Measurements from ENCODE around the gene OSTM1.

Gene OSTM1, protein sequence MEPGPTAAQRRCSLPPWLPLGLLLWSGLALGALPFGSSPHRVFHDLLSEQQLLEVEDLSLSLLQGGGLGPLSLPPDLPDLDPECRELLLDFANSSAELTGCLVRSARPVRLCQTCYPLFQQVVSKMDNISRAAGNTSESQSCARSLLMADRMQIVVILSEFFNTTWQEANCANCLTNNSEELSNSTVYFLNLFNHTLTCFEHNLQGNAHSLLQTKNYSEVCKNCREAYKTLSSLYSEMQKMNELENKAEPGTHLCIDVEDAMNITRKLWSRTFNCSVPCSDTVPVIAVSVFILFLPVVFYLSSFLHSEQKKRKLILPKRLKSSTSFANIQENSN

DNA sequence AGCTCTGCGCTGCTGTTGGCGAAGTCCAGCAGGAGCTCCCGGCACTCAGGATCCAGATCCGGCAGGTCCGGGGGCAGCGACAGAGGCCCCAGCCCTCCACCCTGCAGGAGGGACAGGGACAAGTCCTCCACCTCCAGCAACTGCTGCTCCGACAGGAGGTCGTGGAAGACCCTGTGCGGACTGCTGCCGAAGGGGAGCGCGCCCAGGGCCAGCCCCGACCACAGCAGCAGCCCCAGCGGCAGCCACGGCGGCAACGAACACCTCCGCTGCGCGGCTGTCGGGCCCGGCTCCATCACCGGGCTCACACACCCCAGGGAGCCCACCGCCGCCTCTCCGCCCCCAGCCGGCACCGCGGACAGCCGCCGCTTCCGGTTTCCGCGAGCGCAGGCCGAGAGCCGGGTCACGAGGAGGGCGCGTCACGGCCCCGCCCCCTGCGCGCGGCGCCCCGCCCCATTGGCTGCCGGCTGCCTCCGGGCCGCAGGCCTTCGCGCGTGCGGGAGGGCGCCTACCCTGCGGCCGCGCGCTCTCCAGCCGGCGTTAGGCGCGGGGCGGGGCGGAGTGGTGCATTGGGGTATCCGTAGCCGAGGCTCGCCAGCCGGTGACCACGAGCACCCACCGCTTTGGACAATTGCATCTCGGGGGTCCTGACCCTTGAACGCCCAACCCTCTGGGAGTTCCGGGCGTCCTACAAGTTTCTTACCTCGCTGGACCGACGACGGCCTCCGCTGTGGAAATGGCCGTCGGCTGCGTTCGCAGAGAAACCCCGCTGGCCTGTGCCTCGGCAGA, at the start of gene OSTM1:
TSS of gene OSTM1 (minus strand) at position 383 of the 786 bp plus-strand sequence. CDS start at position 293, 90 bp downstream.
- DNase-seq = peak; percentile 85

DNA sequence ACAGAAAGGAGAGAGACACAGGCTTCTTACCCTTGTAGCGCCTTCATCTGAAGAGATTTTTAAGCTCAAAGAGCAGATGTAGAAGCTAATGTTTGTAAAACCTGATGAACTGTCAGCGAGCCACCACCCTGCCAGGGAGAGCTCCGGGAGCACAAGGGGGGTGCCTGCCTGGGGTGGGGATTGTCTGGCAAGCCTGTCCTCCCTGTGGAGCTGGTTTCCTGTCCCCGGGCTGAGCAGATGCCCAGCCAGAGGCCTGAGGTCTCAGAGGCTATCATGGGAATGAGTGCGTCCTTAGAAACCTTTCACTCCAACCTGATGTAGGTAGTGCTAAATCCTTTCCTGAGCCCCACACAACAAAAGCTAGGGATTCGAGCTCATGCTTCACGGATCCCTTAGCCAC, 49.4 kb upstream of the OSTM1 start:
- DNase-seq = no peak

DNA sequence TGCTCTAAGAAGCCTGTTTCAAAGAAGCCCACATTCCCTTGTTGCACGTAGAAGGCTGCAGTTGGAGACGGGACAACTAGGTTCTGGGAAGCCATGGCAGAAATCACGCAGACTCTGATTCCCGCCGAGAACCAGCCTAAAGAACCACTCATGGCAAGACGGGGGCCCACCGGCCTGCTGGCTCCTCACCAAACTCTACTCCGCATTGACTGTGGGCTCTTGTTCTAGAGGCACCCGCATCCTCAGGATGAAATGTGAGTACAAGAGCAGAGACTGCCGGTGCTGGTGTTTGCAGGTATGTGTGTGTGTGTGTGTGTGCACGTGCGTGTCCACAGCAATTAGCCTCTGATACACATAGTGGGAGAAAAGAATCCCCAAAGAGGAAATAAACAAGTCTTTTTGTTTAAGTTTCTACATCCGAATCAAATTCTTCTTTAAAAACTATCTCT, 49.0 kb upstream of the OSTM1 start:
- no peak for DNase-seq

DNA sequence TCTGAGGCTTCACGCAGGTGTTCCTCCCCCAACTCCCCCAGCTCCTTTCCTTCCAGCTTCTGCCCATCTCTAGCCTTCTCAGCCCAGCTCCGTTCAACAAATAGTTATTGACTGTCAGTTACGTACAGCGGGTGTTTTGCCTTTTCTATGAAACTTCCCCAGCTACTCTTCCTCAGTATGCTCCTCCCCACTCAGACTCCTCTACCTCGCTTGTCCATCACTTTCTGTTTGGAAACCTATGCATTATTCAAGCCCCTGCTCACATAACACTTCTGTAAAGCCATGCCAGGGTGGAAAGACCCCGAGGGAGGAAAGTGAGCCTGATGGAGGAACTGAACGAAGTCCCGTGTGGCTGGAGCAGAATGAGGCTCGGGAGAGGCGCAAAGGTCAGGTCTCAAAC, 47.1 kb upstream of the OSTM1 start:
- no peak for DNase-seq

DNA sequence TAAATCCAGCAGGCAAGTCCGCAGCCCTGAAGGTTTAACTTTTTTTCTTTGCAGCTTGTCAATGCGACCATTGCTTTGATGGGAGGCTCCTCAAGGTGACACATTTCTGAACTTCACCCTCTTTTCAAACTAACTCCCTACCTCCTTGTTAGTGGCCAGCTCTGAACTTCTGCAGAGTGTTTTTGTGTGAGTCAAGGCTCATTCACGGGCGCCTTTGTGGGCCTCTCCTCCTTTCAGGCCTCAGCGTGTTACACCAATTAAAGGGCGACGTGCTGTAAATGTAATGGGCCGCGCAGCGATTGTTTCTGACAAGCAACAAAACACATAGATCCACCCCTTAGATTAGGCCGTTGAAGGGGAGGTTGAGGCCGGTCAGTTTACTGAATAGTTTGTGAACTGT, 45.8 kb upstream of the OSTM1 start:
- no peak for DNase-seq

DNA sequence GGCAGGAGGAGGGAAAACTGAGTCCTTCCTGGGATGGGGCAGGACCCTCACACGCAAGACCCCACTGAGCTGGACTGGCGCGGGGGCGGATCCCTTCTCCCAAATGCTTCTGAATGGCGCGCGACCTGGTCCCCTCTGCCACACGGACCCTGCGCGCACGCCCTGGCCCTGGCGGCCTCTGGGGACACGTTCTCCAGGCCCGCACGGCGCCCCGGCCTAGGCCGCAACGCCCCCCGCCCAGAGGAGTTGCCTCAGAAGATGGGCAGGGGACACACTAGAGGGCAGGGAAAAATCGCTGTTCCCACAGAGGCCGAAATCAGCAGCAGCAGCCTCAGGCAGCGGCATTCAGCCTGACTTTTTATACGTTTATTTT, 45.2 kb upstream of the OSTM1 start:
- no peak for DNase-seq

DNA sequence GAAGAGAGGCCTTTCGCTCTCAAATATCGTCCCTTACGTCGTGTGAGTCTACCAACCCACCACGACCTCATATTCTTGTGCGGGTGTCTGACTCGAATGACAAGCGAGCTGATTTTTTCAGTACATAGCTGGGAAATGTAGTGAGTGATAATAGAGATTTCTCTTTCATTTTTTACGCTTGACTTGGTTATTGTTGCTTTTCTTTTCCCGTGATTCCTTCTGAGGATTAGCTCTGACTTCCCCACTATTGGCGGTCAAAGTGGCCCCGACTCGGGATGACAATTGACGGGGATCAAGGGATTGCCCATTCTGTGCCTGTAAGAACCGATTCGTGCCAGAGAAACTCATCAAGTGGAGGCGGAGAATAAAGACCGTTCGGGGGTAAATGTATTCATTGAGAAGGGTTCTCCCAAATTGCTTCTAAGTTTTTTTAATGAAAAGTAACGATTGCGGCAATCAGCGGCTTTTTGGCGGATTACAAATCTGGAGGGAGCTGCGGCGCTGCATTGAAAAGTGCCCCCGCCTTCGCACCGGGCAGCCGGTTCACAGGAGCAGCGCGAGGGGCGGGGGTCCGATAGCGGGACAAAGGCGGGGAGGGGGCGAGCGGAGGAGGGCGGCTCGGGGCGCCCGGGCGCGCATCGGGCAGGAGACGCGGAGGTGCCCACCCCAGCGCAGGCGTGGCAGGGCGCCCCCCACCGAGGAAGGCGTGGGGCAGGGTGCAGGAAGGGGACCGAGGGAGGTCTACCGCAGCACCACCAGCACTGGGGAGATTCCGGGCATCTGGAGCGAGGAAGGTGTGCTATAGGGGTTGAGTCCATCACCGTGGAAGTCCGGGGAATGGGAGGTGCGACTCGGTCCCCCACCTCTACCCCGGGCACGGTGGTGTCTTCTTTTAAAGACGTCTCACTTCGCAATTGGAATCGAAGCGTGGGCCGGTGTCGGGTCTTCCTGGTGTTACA, 44.5 kb upstream of the OSTM1 start:
- DNase-seq = no peak

DNA sequence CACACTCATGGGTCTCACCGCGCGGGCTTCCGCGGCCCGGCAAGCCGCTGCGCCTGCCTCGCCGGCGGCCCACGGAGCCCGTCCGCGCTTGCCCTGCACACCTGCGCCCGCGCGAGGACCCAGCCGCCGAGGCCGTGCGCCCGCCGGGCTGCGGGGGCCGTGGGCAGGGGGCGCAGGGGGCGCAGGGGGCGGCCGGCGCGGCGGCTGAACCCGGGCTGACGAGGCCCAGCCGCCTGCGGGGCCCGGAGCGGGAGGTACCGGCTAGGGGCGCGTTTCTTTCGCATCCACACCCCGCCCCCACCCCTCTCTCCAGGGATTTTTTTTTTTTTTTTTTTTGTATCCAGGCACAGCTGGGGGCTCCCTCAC, 43.8 kb upstream of the OSTM1 start:
- no peak for DNase-seq

DNA sequence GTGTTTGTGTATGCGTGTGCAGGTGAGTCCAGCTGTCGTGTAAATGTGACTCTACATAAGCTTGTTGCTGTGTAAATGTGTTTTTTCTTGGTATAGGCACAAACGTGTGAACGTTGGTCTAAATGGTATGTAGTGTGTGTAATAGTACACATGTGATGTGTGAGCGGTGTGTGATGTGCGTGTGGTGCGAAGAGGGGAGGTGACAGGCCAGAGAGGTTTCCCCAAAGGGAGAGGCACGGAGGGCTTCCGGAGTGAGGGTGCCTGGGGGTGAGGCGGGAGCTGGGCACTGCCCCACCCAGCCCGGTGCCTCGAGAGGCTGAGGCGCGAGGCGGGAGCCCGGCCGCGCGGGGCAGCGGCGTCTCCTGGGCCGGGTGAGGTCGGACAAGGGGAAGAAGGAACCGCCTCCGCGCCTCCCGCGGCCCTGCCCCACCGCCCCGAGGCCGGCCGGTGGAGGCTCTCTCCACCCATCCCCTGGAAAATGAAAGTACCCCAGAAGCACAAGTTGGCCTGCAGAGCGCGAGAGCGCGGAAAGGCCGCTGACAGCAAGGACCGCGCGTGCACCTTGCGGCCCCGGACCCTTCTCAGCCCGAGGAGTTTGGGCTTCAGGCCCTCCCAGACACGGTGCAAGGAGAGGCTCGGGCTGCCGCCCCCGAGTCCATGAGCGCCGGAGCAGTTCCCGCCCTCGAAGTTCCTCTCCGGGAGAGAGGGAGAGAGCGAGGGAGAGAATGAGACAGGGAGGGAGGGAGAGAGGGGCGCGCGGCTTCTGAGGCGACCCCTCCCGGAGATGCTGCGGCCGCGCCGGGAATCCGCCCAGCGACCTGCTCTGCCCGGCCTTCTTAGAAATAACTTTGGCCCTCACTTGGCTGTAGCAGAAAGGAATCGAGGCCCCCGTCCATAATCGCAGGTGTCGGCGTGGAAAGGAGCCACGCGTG, 43.2 kb upstream of the OSTM1 start:
- DNase-seq = peak; percentile 8

DNA sequence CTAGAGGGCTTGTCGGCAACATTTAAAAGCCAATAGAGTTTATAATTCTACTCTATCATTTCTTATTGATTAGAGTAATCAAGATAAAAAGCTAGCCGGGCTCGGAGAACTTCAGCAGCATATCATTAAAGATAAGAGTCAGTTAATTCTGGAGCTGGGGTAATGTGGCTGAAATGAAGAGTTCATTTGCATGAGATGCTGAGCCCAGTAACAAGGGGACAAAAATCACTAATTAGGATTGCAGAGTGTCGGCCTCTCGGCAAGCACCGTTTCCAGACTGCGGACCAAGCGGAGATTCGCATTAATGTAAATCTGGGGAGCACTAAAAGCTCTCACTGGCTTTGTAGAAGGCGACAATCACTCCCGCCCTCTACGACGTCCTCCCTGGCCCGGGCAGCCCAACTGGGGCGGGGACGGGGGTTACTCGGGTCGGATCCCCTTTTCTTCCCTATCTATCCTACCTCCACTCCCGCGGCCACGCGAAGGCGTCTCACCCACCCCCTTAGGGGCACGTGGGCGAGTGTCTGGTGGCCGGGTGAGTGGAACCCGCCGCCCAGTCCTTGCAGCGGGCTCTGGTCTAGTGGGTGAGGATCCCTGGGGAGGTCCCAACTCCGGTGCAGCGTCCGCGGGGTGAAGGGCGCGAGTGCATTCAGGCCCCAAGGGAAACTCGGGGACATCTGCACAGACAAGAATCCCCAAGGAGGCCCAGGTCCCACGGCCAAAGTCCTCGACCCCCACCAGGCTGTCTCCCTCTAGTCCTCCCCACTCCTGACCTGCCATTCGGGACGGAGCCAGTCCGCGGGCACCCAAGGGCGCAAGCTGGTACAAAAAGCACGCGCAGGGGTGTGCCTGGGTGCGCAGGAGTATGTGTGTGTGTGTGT, 42.2 kb upstream of the OSTM1 start:
- DNase-seq = no peak

DNA sequence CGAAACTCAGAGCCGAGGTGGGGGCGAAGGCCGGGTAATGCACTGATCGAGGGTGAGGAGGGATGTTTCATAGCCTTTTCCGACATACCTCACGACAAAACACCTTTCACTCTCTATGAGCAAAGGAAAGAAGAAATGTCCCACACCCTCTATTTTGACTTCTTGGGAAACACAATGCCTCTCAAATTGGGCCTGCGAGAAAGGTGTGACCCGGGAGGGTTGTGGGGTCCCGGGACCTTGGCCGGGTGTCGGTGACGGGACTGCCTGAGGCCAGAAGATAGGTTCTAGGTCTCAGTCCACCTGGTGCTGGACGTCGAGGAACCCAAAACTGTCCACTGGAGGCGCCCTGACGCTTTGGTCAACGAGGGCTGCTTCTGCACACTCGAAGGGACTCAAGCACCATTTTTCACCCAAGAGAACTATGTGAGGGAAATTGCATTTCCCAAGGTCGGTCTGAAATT, 41.1 kb upstream of the OSTM1 start:
- peak; percentile 51 for DNase-seq

DNA sequence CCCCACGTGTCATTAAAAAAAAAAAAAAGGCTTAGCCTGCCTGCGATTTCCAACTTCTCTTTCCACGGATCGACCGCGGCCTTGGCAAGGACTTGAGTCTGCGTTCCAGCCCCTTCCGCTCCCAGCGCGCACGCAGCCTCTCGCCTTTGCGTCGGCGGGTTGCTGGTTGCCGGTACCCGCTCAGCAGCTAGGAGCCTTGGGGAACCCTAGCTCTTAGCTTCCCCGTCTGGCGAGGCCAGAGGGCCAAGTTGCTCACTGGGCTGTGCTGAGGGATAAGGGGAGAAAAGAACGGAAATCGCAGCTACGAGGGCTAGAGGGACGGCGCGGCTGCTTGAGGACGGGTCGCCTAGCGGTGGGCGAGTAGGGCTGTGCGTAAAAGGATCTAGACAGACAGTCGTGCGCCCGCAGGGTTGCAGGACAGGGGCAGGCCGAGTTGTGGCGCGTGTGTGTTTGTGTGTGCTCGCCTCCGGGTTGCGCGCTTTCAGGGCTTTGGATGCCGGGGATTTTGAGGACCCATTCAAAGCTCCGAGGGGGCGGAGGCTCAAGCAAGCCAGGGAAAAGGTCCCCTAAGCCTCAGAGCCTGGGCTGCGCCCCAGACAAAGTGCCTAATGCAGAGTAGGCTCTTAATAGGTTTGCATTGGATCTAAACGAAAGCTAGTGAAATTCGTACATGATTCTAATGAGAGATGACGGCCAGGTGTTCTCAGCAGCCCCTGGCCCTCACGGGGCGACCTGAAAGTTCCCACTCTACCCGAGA, 40.5 kb upstream of the OSTM1 start:
- DNase-seq = peak; percentile 36

DNA sequence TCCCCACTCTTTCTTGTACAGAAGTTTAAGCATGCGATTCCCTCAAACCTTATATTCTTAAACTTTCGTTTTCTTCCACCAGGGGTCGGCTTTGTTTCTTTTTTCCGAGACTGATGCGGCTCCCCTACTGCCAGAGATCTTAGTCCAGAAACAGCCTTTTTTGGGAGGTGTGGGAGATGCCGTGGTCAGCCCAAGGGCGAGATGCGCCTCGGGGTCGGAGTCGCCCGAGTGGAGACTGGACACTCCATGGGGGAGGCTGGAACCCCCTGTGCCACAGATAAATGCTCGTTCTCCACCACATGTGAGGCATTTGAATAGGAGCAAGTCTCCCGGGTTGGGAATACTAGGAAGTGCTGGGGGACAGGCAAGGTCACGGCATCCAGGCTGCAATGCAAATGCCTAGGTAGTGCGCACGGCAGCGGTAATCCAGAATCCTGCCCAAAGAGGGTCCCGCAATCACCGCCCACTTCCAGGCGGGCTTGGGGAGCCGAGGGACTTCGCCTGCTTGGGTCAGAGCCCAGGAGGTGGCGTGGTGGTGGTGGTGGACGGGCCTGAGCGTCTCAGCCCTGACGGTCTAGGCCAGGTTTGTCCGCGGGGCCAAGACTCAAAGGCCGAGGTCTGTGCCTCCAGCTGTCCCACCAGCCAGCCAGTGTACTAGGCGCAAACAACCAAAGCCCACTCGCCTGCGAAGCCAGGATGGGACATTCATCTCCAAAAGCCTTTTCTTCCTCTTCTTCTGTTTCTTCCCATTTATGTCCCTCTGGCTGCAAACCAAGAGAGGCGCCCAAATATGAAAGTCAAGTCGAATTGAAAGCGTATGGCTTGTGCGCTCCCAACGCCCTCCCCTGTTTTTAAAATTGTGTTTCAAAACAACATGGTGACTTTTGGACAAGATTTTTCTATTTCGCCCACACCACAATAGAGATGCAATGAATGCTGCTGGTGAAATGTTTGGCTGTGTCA, 39.3 kb upstream of the OSTM1 start:
- peak; percentile 71 for DNase-seq

DNA sequence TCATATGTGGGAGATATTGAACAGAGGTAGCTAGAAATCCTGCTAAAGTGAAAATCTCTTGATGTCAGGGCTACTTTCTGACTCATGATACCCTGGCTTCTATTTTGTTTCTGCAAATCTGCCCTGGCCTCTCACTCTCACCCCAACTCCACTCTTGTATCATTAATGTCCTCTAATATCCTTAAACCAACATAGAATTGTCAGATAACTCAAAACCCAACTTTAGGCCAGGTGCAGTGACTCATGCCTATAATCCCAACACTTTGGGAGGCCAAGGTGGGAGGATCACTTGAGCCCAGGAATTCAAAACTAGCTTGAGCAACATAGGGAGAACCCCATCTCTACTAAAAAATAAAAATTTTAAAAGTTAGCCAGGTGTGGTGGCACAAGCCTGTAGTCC, 33.8 kb upstream of the OSTM1 start:
- no peak for DNase-seq

DNA sequence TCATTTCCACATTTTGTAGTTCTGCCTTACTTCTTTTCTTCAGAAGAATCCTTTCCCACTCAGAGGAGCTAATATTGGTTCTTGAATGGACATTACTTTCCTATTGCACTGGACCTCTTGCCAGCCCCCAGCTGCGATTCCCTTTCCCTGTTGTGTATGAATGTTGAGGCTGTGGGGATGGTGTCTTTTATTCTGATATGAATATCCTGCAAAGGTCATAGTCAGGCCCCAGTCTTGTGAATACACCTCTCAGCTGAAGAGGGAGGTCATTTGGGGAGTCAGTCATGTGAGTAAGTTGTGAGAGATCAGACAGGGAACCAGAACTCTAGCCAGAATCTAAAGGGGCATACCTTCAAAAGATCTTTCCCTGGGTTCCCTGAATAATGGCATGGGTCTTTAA, 32.6 kb upstream of the OSTM1 start:
- no peak for DNase-seq

DNA sequence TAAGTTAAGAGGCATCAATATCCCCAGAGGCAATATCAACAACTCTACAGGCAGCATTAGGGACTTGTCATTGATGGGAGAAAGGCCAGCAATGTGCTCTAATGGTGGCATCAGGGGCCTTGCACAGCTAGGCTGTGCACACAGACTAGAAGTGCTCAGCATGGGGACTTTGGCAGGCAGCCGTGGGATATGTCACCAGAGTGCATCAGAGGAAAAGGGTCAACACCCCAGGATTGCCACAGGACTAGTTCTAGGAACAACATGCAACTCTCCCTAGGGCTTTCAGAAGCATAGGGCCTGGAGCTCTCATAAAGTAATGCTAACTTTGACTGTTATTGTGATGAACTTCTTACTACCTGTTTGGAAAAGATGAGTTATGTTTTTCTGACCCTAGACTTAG, 32.2 kb upstream of the OSTM1 start:
- no peak for DNase-seq

DNA sequence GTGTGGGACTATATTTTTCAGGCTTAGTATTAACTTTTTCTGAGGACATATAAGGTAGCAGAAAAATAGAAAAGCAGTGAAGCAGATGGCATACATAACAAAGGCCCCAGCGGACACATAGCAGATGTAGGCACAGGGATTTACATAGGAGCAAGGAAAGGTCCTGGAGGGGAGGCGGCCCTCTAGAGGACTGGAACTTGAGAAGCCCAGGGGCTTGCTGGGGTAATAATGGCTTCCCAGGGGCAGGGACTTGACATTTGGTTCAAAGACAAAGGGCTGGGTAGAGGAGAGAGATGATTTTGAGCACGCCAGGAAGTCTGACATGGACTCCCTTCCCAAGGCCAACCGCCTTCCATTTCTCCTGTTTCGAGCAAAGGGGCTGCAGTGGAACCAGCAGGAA, 31.7 kb upstream of the OSTM1 start:
- DNase-seq = no peak

DNA sequence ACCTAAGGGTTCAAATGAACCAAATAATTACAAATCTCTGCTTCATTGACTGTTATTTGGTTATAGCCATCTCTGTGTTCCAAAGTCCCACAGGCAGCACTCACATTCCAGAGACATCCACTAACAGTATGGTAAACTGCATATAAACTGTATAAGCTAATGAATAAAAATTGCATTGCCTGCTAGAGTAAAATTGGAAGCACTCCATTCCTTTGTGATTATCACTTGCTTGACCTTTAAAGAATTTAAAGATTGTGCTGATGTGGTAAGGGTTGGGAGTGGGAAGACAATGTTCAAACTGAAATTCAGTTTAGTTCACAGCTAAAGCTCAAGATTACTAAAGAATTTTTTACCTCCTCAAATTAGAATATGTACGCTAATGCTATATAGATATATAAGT, 31.0 kb upstream of the OSTM1 start:
- no peak for DNase-seq

DNA sequence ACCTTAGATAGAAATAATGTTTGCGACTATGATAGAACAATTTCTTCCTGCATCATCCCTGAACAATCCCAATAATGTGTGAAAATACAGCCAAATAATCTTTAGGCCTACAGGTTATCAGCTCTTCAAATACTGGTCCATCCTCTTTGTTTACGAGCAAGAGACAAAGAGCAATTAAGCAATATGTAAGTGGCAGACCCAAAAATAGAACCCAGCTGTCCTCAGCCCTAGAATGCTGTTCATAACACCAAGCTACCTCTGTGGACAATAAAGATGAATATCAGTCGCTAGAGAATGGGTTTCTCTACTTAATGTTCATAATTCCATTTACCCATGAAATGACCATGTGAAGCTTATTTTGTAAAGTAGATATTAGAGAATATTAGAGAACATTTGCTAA, 28.4 kb upstream of the OSTM1 start:
- no peak for DNase-seq
